GM12891 (cell line): ENCODE data around the gene AXL.

Experiments used
- POLR2A ChIP-seq: IDR thresholded peaks from 2 replicates; pipeline ENCODE4 v1.6.1; 2011; ENCODE audit warnings: low read depth, low read length, control low read depth
- POLR2AphosphoS5 ChIP-seq: IDR thresholded peaks from 2 replicates; pipeline ENCODE4 v1.6.1; 2011; ENCODE audit warnings: low read depth, low read length, control low read depth

DNA sequence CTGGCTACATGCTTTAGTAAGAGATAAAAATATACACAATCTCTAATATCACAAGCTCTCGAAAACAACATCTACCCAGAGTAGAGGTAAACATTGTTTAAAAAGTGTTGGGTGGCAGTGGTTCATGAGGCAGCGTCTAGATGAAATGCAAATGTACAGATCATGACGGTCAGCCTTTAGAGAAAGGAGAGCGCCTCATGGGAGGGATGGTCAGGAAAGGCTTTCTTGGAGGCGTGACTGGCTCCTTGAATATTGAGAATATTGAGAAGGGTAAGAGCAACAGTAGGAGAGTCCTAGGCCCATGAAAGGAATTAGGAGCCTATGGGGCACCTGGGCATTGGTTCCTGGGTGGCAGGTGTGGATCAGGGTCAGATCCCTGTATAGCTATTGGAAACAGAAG is 55.8 kb downstream of the AXL start:
- no peak for TF ChIP-seq POLR2AphosphoS5
- no peak for TF ChIP-seq POLR2A
